ENCODE data around the gene ARHGEF4. TPM values are rescaled to one million over a fixed set of nuclear protein-coding genes. Genes with fewer than 3 reads are reported as not detected.

ARHGEF4 gene
- total RNA-seq, 1 experiment from 2014 or later, result 12.6 TPM

- H3K4me2 ChIP-seq (ENCODE audit: insufficient read depth, insufficient read length, low read length), result no peak overlapping the region
- no peak overlapping the region for H3K56ac ChIP-seq (ENCODE audit: insufficient read length, low read depth, low read length)
- H2BK5ac ChIP-seq (ENCODE audit: insufficient read length, low read length), result no peak overlapping the region
- H3K79me2 ChIP-seq (ENCODE audit: insufficient read depth, low read length), result no peaks in the 10 kb centered on the region
- H3K9me3 ChIP-seq (ENCODE audit: control insufficient read depth, low read depth, low read length), result no peaks in the 10 kb centered on the region
- H2BK15ac ChIP-seq (ENCODE audit: low read depth, low read length), result no peak overlapping the region
- DNase-seq, result no peak
- no peak overlapping the region for H3K27ac ChIP-seq (ENCODE audit: insufficient read length, low read depth, low read length)
- Mint-ChIP-seq H3K4me3 (no peak overlapping the region), H3K36me3 (ENCODE audit: insufficient read depth in 1 of 3, low read depth in 3 of 3) (no peaks in the 10 kb centered on the region), H3K4me1 (peaks cover 13 to 14% of the 10 kb centered on the region in 2 experiments), H3K27me3 (ENCODE audit: low read depth) (no peaks in the 10 kb centered on the region), H3K27ac (peak overlapping the region in 1 of 3 experiments; percentile 87; a peak in 1 of 7 replicates), H3K9me3 (no peaks in the 10 kb centered on the region)
- H2BK120ac ChIP-seq (ENCODE audit: low read depth, low read length, poor library complexity, severe bottlenecking), result no peak overlapping the region
- H3K4ac ChIP-seq (ENCODE audit: low read depth, low read length), result no peak overlapping the region
- H3K23ac ChIP-seq (ENCODE audit: insufficient read length, low read depth, low read length), result no peak overlapping the region
- H3K79me1 ChIP-seq (ENCODE audit: insufficient read depth, low read depth, low read length, poor library complexity, severe bottlenecking), result no peaks in the 10 kb centered on the region
- H3K27me3 ChIP-seq (ENCODE audit: insufficient read depth, low read length), result no peaks in the 10 kb centered on the region
- no peak overlapping the region for H2AFZ ChIP-seq (ENCODE audit: low read length)
- H4K8ac ChIP-seq (replicated peaks; ENCODE audit: insufficient read length, low read depth, low read length), result no peak overlapping the region
- no peak overlapping the region for H2AK5ac ChIP-seq (ENCODE audit: insufficient read length, low read length)
- no peaks in the 10 kb centered on the region for H3K23me2 ChIP-seq (ENCODE audit: insufficient read length, low read depth, low read length, poor library complexity, severe bottlenecking)
- H4K20me1 ChIP-seq (ENCODE audit: control insufficient read depth, insufficient read depth, insufficient read length), result no peaks in the 10 kb centered on the region
- H4K91ac ChIP-seq (ENCODE audit: insufficient read length, low read depth, low read length), result no peak overlapping the region
- H3T11ph ChIP-seq (ENCODE audit: low read length), result no peak overlapping the region
- H3K18ac ChIP-seq (ENCODE audit: insufficient read length, low read depth, low read length), result no peak overlapping the region
- H3K4me1 ChIP-seq (ENCODE audit: insufficient read depth, low read length), result no peaks in the 10 kb centered on the region
- H4K5ac ChIP-seq (ENCODE audit: insufficient read length, low read depth, low read length), result no peak overlapping the region
- no peak for TF ChIP-seq CTCF (conservative IDR thresholded peaks at IDR 0.05)
- no peak overlapping the region for H2BK20ac ChIP-seq (ENCODE audit: low read depth, low read length, poor library complexity, severe bottlenecking)
- no peak overlapping the region for H3K9ac ChIP-seq (ENCODE audit: extremely low read depth, insufficient read length, low read length)
- no peak overlapping the region for H2BK12ac ChIP-seq (ENCODE audit: insufficient read length, low read depth, low read length)
- no CpG with 5 or more reads among the region's 12 CpGs for WGBS (ENCODE audit: extremely low coverage, insufficient read length, low lambda C conversion rate)
- H3K14ac ChIP-seq (ENCODE audit: insufficient read depth, low read length), result no peak overlapping the region
Measured at GRCh38 chr2:130848526-130849210, 12.0 kb downstream of the ARHGEF4 start.
